Muscle layer of duodenum (tissue), 2 donors: ENCODE results near the gene SORL1-AS1.
"Not testable (repeated sequence)": the region's sequence is repeated elsewhere in the genome, so short reads cannot be mapped to it uniquely, and the experiment has no call there.

ENCODE experiments used
- H3K27ac ChIP-seq: one replicate; pipeline ENCODE4 v1.7.0; 2013; ENCODE audit warnings: mild to moderate bottlenecking, low read length
- H3K27me3 ChIP-seq: one replicate; pipeline ENCODE4 v1.7.0; 2013; ENCODE audit warnings: low read depth, mild to moderate bottlenecking, control low read depth, low read length
- H3K36me3 ChIP-seq, 2 donors: one replicate each; pipeline ENCODE4 v1.7.0; 2013; ENCODE audit warnings: low read length in 2 of 2, control low read depth in 1 of 2, mild to moderate bottlenecking in 1 of 2; ENCODE audit not compliant: insufficient read depth in 2 of 2, control insufficient read depth in 1 of 2
- H3K4me1 ChIP-seq, 2 donors: one replicate each; pipeline ENCODE4 v1.7.0; 2013; ENCODE audit warnings: low read length in 2 of 2, mild to moderate bottlenecking in 2 of 2, control low read depth in 1 of 2, moderate library complexity in 1 of 2; ENCODE audit not compliant: insufficient read depth in 2 of 2, control insufficient read depth in 1 of 2
- H3K4me3 ChIP-seq, 2 donors: one replicate each; pipeline ENCODE4 v1.7.0; 2013; ENCODE audit warnings: low read length in 2 of 2, low read depth in 1 of 2, mild to moderate bottlenecking in 1 of 2
- H3K9me3 ChIP-seq, 2 donors: one replicate each; pipeline ENCODE4 v1.7.0; 2013; ENCODE audit warnings: low read length in 2 of 2, control low read depth in 1 of 2, mild to moderate bottlenecking in 1 of 2; ENCODE audit not compliant: control insufficient read depth in 1 of 2
- donor health status: healthy.

Gene SORL1-AS1

GRCh38 chr11:121485216-121485615 lies 32.4 kb upstream of the SORL1-AS1 start:
- Histone ChIP-seq H3K4me1 (no peaks in the 10 kb centered on the region), H3K9me3 (no peaks in the 10 kb centered on the region), H3K36me3 (no peaks in the 10 kb centered on the region), H3K27ac (no peak overlapping the region), H3K4me3 (no peak overlapping the region), H3K27me3 (no peaks in the 10 kb centered on the region)

GRCh38 chr11:121483805-121484480 lies 31.2 kb upstream of the SORL1-AS1 start:
- H3K36me3 ChIP-seq = no peaks in the 10 kb centered on the region
- no peaks in the 10 kb centered on the region for H3K4me1 ChIP-seq
- no peaks in the 10 kb centered on the region for H3K27me3 ChIP-seq
- H3K9me3 ChIP-seq = no peaks in the 10 kb centered on the region
- H3K27ac ChIP-seq = no peak overlapping the region
- H3K4me3 ChIP-seq = no peak overlapping the region

DNA sequence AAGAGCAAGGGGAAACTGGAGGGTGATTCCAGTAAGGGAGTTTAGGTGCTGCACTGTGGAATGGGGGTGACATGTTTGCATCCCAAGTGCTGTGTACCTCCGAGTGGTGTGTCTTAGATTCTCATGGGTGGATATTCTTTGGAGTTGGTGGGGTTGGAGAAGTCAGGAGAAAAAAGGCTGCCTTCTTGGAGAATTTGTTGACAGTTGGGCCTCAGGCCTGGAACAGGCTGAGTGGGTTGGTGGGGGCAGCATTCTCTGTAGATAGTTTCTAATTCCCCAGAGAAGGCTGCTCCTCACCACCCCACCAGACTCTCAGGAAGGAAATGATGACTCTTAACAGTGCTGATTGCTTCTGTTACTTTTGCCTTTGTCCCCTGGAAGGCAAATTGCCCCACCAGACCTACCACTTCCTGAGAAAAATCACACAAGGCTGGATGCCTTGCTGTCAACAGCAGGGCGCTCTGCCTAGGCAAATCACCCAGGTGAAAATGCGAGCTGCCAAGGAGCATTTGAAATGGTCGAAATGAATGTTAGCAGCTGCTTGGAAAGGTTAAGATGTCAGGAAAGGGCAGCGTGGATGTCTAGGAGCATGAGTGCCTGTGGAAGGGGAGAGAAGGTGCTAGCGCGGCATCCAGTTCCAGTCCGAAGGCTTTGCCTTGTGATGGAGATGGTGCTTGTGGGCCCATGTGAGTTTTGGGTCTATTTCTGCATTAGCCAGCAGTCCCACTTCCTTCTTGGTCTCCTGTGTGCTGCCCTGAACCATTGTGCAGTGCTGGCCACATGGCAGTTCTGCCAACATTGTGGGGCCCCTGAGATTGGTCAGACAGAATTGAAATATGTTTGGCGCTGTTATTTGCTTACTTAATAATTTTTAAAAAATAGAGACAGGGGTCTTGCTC lies 29.7 kb upstream of the SORL1-AS1 start:
- H3K27me3 ChIP-seq = no peaks in the 10 kb centered on the region
- no peaks in the 10 kb centered on the region for H3K4me1 ChIP-seq
- H3K4me3 ChIP-seq = no peak overlapping the region
- no peak overlapping the region for H3K27ac ChIP-seq
- no peaks in the 10 kb centered on the region for H3K9me3 ChIP-seq
- no peaks in the 10 kb centered on the region for H3K36me3 ChIP-seq

DNA sequence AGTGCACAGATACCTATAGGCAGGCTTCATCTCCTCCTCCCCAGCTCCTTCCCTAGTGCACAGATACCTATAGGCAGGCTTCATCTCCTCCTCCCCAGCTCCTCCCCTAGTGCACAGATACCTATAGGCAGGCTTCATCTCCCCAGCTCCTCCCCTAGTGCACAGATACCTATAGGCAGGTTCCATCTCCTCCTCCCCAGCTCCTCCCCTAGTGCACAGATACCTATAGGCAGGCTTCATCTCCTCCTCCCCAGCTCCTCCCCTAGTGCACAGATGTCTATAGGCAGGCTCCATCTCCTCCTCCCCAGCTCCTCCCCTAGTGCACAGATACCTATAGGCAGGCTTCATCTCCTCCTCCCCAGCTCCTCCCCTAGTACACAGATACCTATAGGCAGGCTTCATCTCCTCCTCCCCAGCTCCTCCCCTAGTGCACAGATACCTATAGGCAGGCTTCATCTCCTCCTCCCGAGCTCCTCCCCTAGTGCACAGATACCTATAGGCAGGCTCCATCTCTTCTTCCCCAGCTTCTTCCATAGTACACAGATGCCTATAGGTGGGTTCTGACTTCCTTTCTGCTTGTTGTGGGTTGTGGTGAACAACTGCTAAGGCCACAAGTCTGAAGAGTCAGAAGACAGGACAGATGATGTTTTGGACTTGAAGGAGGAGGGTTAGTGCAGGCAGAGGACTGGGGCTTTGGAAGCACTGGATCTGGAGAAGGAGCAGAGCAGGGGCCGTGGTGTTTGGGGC lies 28.9 kb upstream of the SORL1-AS1 start:
- H3K9me3 ChIP-seq, H3K27me3 ChIP-seq, H3K4me3 ChIP-seq, H3K27ac ChIP-seq, H3K36me3 ChIP-seq, H3K4me1 ChIP-seq: not testable (repeated sequence)

DNA sequence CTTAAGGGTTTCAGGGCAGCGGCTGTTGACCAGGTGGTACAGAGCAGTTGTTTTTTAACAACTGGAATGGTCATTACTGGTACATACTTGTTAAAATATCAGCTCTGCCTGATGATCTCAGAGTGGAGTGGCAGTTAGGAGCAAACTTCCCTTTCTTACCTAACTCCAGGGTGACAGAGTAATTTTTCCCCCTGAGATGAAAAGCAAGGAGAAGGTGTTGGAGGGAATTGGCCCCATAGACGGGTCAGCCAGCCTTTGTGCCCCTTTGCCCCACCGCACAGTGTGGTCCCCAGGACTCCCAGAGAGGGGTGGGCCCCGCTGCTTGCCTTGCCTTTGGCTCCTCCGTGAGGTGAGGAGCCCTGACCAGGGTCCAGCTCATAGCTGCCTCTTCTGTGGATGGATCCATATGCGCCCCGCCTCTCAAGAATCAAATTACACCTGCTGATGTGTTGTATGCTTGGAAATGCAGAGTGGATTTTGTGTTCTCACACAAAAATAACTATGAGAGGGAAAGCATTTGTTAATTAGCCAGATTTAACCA lies 27.0 kb upstream of the SORL1-AS1 start:
- Histone ChIP-seq H3K36me3 (no peaks in the 10 kb centered on the region), H3K27ac (no peak overlapping the region), H3K27me3 (no peaks in the 10 kb centered on the region), H3K4me3 (no peak overlapping the region), H3K9me3 (no peaks in the 10 kb centered on the region), H3K4me1 (no peaks in the 10 kb centered on the region)

DNA sequence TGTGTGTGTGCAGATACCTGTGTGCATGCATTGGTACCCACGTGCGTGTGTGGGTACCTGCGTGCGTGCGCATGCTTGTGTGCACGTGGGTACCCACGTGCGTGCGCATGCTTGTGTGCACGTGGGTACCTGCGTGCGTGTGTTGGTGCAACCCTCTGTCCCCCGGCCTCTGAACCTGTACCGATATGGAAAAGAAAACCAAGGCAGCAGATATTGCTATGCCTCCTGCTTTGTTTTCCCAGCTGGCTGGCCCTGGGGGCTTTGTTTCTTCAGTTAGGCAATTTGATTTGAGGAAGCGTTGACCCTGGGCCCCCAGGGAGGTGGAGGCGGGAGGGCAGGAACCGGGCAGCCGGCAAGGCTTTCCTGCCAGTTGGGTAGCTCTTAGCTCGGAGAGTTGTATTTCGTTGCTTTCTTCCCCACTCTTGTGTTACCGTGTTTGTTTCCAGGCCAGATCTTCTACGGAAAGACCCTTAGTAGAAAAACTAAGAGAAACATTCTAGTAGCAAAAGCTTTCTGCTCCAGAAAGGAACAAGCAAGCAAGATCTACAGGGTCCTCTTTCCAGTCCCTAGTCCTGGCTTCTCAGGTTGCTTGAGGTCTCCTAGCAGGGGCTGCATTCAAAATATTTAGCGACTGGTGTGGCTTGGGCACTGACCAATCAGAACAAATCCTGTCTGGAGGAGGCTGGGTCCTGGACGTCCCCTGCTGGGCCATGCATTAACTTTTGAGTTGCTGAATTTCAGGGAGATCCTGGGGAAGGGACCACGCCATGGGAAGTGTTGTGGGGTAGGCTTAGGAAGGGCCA lies 26.3 kb upstream of the SORL1-AS1 start:
- Histone ChIP-seq H3K9me3 (no peaks in the 10 kb centered on the region), H3K27me3 (no peaks in the 10 kb centered on the region), H3K4me1 (no peaks in the 10 kb centered on the region), H3K27ac (no peak overlapping the region), H3K36me3 (no peaks in the 10 kb centered on the region), H3K4me3 (no peak overlapping the region)

GRCh38 chr11:121478226-121478894 lies 25.6 kb upstream of the SORL1-AS1 start:
- no peaks in the 10 kb centered on the region for H3K36me3 ChIP-seq
- no peaks in the 10 kb centered on the region for H3K9me3 ChIP-seq
- no peak overlapping the region for H3K27ac ChIP-seq
- no peaks in the 10 kb centered on the region for H3K27me3 ChIP-seq
- no peaks in the 10 kb centered on the region for H3K4me1 ChIP-seq
- no peak overlapping the region for H3K4me3 ChIP-seq

DNA sequence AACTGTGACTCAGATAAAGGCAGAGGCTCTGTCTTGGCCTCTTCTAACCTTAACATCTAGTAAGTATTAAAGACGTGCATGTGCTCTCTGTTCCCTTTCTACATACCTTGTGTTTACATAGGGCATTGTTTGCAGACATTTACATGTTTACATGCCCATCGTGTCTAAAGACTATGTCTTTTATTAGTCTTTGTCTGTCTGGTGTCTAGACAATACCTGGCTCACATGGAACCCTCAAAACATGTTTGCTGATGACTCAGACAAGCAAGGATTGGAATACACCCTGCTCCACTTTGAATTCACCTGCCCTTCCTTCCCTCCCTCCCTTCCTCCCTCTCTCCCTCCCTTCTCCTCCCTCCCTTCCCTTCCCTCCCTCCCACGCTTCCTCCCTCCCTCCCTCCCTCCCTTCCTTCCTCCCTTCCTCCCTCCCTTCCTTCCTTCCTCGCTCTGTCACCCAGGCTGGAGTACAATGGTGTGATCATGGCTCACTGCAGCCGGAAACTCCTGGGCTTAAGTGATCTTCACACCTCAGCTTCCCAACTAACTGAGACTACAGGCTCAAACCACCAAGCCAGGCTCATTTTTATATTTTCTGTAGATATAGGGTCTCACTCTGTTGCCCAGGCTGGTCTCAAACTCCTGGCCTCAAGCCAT lies 23.7 kb upstream of the SORL1-AS1 start:
- Histone ChIP-seq H3K9me3 (no peaks in the 10 kb centered on the region), H3K4me3 (no peak overlapping the region), H3K27me3 (no peaks in the 10 kb centered on the region), H3K27ac (no peak overlapping the region), H3K4me1 (peaks cover 0 to 6% of the 10 kb centered on the region in 2 donors), H3K36me3 (no peaks in the 10 kb centered on the region)

GRCh38 chr11:121474680-121475079 lies 21.9 kb upstream of the SORL1-AS1 start:
- H3K27ac ChIP-seq = no peak overlapping the region
- H3K4me1 ChIP-seq = peaks cover 0 to 6% of the 10 kb centered on the region in 2 donors
- H3K36me3 ChIP-seq = no peaks in the 10 kb centered on the region
- no peaks in the 10 kb centered on the region for H3K9me3 ChIP-seq
- H3K4me3 ChIP-seq = no peak overlapping the region
- H3K27me3 ChIP-seq = no peaks in the 10 kb centered on the region
